Measurements from ENCODE around the gene PRKN. TPM values are rescaled to one million over a fixed set of nuclear protein-coding genes. Genes with fewer than 3 reads are reported as not detected.

PRKN gene
- total and polyA plus RNA-seq, 2 experiments from 2014 or later, result 11.7 to 28.1 TPM

DNA sequence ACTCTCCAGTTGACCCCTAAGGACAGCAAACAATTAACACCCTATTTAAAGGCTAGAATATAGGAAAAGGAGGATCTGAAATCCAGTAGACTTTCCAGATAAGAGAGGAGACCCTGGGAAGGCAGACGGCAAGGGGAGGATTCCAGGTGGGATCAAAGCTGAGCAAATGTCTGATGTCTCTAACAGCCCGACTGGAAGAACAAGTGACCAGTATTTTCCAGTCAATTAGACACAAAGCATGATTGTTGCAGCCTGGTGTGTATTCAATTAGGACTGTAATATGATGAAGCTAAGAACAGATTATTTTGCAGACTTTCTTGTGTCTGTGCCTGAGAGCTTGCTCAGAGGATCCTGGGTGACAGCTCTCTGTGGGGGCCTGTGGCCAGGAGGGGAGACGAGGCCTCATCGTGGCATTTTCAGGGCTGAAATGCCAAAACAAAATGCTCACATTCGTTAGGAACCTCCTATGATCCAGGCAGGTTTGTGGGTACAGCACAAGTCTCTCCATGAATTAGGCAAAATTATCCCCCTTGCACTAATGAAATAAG is 981.9 kb downstream of the PRKN start:
- Histone ChIP-seq H3K27me3 (no peaks in the 10 kb centered on the region), H3K4me3 (no peak overlapping the region), H3K36me3 (no peaks in the 10 kb centered on the region), H3K9me3 (ENCODE audit: low read depth) (no peaks in the 10 kb centered on the region), H3K27ac (no peak overlapping the region), H3K4me1 (ENCODE audit: low read depth) (no peaks in the 10 kb centered on the region)
- TF ChIP-seq, protein P1, sequence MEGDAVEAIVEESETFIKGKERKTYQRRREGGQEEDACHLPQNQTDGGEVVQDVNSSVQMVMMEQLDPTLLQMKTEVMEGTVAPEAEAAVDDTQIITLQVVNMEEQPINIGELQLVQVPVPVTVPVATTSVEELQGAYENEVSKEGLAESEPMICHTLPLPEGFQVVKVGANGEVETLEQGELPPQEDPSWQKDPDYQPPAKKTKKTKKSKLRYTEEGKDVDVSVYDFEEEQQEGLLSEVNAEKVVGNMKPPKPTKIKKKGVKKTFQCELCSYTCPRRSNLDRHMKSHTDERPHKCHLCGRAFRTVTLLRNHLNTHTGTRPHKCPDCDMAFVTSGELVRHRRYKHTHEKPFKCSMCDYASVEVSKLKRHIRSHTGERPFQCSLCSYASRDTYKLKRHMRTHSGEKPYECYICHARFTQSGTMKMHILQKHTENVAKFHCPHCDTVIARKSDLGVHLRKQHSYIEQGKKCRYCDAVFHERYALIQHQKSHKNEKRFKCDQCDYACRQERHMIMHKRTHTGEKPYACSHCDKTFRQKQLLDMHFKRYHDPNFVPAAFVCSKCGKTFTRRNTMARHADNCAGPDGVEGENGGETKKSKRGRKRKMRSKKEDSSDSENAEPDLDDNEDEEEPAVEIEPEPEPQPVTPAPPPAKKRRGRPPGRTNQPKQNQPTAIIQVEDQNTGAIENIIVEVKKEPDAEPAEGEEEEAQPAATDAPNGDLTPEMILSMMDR (IDR thresholded peaks at IDR 0.05; ENCODE audit: low read depth, low read length), result no peak
- no peak for DNase-seq (ENCODE audit: low read depth in 1 of 2, low spot score in 1 of 2)

DNA sequence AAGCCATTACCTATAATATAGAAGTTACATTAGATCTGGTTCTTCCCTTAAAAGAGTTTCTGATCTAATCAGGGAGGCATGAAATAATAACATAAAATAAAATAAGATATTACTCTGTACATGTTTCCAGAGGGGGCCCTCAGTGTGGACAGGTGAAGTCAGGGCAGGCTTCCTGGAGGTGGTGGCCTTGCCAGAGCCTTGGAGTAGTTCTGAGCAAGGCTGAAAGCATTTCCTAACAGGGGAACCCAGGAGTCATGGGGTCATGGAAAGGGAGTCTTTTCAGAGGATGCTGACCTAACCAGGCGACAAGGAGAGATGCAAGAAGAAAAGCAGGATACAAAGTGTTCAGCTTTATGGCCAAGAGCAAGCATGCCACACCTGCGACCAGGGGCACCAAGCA is 982.4 kb downstream of the PRKN start:
- TF ChIP-seq, protein P1 (IDR thresholded peaks at IDR 0.05; ENCODE audit: low read depth, low read length), result no peak

DNA sequence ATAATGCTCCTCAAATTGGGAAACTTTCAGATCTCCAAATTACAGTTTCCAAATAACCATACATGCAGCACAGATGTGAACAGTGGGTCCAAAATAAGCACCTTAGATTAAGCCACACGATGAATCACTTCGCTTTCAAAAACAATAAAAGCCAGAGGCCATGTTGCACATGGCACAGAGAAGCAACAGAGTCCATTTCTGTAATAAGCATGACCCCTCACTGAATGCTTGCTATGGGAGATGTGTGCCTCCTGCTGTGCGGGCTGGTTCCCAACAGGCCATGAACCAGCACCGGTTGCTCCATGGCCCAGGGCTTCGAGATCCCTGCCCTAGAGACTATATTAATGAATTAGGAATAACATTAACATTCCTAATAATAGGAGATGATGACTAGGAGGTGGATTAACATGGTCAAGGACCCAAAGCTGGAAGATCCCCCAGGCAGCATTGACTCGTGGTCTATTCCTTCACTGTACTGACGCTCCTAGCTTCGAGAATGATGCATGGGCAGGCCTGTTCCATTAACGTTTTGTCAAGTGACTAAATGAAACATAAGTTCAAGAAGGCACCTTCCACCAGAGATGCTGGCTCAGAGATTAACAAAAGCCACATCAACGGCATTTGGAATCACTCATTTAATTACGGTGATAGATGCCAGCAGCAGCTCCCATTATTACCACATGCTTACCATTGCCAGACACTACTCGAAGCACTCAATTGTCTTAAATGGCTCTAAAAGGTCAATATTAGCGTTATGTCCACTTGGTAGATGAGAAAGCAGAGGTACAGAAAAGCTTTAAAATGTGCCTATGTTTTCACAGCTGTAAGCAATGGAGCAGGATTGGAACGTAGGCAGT is 983.1 kb downstream of the PRKN start:
- TF ChIP-seq, protein P1 (IDR thresholded peaks at IDR 0.05; ENCODE audit: low read depth, low read length), result no peak
- no peak for DNase-seq (ENCODE audit: low read depth in 1 of 2, low spot score in 1 of 2)
- no peaks in the 10 kb centered on the region for H3K27me3 ChIP-seq
- H3K4me3 ChIP-seq, result no peak overlapping the region
- no peaks in the 10 kb centered on the region for H3K4me1 ChIP-seq (ENCODE audit: low read depth)
- H3K36me3 ChIP-seq, result no peaks in the 10 kb centered on the region
- H3K9me3 ChIP-seq (ENCODE audit: low read depth), result no peaks in the 10 kb centered on the region
- no peak overlapping the region for H3K27ac ChIP-seq

More for the DNA sequence above, 982.4 kb downstream of the PRKN start:
- H3K36me3 ChIP-seq, result no peaks in the 10 kb centered on the region
- no peak for DNase-seq (ENCODE audit: low read depth in 1 of 2, low spot score in 1 of 2)
- H3K4me1 ChIP-seq (ENCODE audit: low read depth), result no peaks in the 10 kb centered on the region
- no peaks in the 10 kb centered on the region for H3K9me3 ChIP-seq (ENCODE audit: low read depth)
- H3K27ac ChIP-seq, result no peak overlapping the region
- H3K27me3 ChIP-seq, result no peaks in the 10 kb centered on the region
- H3K4me3 ChIP-seq, result no peak overlapping the region

DNA sequence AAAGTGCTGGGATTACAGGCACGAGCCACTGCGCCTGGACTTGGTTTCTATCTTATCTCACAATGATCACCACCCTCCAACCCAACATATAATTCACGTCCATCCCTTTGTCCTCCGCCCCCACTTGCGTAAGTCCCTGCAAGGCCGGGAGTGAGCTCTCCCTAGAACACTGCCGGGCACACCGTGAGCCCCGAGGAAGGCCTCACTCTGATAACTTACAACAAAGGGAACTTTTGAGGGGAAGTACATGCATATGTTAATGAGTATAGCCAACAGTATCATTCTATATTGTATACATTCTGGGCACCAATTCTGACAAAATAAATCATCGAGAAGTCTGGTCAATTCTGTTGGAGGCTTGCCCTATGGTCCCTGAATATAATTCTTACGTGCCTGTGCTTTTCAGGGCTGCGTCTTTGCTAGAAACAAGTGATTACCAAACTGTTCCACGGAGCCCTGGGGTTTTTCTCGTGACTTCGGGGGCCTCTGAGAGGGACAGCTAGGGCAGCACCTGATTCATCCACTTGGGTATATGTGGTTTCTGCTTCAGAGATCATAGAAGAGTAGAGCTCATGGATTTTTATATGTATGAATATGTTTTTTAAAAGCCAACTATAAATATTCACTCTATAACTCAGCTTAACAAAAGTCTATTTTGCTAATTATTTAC is 983.9 kb downstream of the PRKN start:
- no peaks in the 10 kb centered on the region for H3K36me3 ChIP-seq
- TF ChIP-seq, protein P1 (IDR thresholded peaks at IDR 0.05; ENCODE audit: low read depth, low read length), result no peak
- DNase-seq (ENCODE audit: low read depth in 1 of 2, low spot score in 1 of 2), result no peak
- no peaks in the 10 kb centered on the region for H3K4me1 ChIP-seq (ENCODE audit: low read depth)
- no peaks in the 10 kb centered on the region for H3K9me3 ChIP-seq (ENCODE audit: low read depth)
- H3K27me3 ChIP-seq, result no peaks in the 10 kb centered on the region
- H3K27ac ChIP-seq, result no peak overlapping the region
- H3K4me3 ChIP-seq, result no peak overlapping the region

DNA sequence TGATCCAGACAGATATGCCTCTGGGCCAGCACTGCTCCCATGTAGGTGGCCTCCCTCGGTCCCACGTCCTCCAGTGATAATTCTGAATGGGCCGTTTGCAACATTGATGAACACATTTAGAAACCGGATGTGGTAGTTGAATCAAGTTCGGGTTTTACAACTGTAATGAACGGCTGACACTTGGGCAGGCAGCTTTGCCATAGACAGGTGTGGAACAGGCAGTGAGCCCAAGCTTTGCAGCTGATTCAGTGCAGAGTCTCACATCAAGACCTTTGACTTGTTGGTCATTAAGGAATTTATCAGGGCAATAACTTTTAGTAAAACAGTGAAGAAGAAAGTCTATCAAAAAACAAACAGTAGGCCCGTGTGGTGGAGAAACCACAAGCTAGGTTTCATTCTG is 987.1 kb downstream of the PRKN start:
- DNase-seq (ENCODE audit: low read depth in 1 of 2, low spot score in 1 of 2), result no peak
- no peaks in the 10 kb centered on the region for H3K27me3 ChIP-seq
- no peak overlapping the region for H3K27ac ChIP-seq
- TF ChIP-seq, protein P1 (IDR thresholded peaks at IDR 0.05; ENCODE audit: low read depth, low read length), result no peak
- H3K36me3 ChIP-seq, result no peaks in the 10 kb centered on the region
- no peaks in the 10 kb centered on the region for H3K9me3 ChIP-seq (ENCODE audit: low read depth)
- H3K4me3 ChIP-seq, result no peak overlapping the region
- H3K4me1 ChIP-seq (ENCODE audit: low read depth), result no peaks in the 10 kb centered on the region
